Urothelium cell line (cell line): Measurements from ENCODE around the gene NCOR1.
"Not testable (repeated sequence)": the region's sequence is repeated elsewhere in the genome, so short reads cannot be mapped to it uniquely, and the experiment has no call there.

Experiments
- DNase-seq: peaks from one replicate; pipeline ENCODE4 v3.0.0; 2011; ENCODE audit warnings: low spot score, mixed read lengths
- FAIRE-seq: peaks from 2 replicates; lab custom pipeline; 2011; peaks lifted over from hg19 to GRCh38; lab: Jason Lieb, UNC

NCOR1 gene

DNA sequence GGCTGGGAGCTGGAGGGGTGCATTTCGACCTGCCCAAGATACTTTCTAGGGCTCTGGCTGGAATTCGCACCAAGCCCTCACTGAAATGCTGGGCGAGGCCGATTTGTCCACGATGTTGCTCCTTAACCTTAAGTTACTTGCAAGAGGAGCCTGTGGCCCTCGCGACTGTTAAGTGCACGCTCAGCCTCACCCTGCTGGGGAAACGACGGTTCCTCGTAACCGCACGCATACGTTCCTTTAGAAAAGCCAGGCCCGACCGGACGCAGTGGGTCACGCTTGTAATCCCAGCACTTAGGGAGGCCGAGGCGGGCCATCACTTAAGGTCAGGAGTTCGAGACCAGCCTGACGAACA, 607 bp upstream of the NCOR1 start:
- FAIRE-seq (no peak), DNase-seq (no peak)

DNA sequence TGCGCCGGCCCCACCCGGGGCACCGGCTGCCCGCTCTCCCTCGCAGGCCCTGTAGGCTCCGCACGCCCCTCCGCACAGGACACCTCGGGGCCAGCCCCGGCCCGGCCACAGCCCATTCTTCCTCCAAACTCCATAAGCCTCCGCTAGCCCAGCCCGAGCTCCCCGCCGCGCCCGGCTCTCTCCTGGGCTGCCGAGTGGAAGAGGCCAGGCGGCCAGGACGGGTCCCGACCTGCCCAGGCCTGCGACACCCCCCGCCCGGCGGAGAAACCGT, 397 bp downstream of the NCOR1 start:
- peak; percentile 30 for DNase-seq
- no peak for FAIRE-seq

DNA sequence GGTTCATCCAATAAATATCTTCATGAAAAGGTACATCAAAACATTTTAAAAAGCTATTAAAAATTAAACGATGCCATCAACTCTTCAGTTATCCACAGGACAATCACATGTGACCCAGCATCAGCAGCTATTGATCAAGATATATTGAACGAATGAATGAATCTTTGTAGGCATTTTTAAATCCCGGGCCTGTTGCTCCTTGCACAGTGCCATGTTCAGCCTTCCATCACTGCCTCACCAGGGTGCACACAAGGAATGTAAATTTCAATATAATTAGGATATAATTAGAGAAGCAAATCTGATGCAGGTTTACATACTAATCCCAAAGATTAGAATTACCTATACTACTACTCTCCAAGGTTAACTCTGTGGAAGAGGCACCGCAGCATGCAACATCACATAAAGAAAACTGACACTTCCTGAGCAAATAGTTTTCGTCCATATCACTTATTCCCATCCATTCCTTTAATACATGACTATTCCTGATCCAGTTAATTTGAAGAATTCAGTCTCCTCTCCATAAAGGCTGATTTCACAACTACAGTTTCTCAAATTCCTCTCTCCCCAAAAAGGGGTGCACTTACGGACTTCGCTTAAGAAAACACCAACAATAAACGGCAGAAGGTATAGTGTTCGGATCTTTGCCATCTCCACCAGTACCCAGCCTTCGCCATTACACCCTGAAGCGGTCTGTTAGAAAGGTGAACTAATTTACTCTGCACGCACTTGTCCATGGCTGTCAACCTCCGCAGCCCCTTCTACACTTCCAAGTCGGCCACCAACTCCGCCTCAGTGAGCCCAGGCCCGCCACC, 938 bp downstream of the NCOR1 start:
- no peak for FAIRE-seq
- no peak for DNase-seq

DNA sequence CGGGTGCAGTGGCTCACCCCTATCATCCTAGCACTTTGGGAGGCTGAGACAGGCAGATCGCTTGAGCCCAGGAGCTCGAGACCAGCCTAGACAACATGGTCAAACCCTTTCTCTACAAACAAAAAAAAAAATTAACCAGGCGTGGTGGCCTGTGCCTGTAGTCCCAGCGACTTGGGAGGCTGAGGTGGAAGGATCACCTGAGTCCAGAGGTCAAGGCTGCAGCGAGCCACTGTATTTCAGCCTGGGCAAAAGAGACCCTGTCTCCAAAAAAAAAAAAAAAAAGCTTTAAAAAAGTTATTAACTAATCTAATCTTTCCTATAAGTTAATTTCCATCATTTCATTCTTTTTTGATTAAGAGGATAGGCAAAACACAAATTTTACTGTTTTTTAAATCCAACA, 2.5 kb downstream of the NCOR1 start:
- DNase-seq: no peak
- FAIRE-seq: no peak

DNA sequence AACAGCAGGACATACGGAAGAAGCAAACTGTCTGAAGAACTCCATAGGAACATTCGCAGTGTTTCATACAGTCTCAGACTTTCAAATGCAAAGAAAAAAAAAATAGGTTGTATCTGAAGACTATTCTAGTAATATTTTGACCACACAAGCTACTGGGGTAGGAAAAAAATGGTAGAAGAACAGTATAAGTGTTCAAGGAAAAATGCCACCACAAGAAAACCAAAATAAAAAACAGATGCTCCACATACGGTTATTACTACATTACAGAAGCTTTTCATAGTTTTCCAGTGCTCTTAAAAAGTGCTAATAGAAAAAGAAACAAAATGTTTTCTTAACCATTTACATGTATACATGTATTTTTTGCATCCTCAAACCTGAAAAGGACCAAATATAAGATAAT, 3.7 kb downstream of the NCOR1 start:
- DNase-seq (no peak), FAIRE-seq (no peak)

DNA sequence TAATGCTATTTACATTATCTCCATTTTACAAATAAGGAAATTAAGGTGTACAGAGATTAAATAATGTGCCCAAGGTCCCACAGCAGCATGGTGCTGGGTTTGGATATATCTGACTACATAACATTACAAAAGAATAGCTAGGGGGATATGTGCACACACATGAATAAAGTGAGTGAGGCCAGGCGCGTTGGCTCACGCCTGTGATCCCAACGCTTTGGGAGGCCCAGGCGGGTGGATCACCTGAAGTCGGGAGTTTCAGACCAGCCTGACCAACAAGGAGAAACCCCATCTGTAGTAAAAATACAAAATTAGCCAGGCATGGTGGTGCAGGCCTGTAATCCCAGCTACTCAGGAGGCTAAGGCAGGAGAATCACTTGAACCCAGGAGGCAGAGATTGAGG, 10.6 kb downstream of the NCOR1 start:
- not testable (repeated sequence) for FAIRE-seq, DNase-seq

DNA sequence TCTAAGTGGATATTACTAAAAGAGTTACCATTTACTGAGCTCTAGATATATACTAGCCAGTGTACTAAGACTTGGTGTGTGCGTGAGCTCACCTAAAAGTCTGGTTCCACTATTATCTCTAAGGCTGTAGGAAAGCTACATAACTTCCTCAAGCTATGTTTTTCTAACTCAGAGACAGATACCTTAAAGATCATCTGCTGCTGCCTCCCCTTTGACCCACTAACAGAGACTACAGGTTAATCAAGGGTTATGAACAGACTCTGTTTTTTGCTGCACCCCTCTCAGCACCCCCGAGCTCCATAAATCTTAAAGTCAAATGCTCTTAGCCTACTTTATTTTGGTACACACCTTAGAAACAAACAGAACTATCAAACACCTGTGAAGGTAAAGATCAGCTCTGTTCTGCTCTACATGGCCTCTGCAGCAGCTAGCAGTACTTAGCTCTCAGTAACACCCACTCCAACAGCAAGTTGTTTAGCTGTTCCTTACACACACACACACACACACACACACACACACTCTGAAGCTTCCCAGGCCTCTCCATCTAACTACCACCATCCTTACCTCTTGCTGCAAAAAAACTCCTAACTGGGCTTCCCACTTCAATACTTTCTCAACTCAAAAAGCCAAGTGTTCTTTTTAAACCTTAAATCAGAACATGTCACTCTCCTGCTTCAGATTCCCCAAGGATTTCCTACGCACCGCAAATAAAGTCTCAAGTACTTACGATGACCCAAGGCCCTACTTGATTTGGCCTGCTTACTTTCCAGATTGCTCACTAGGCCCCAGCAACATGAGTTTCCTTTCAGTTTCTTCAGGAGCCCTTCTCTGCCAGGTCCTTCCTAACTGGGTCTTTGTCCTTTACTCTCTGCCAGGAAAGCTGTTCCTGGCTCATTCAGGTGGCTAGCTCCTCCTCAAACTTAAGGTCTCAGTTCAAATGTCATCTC, 12.5 kb downstream of the NCOR1 start:
- not testable (repeated sequence) for FAIRE-seq, DNase-seq

DNA sequence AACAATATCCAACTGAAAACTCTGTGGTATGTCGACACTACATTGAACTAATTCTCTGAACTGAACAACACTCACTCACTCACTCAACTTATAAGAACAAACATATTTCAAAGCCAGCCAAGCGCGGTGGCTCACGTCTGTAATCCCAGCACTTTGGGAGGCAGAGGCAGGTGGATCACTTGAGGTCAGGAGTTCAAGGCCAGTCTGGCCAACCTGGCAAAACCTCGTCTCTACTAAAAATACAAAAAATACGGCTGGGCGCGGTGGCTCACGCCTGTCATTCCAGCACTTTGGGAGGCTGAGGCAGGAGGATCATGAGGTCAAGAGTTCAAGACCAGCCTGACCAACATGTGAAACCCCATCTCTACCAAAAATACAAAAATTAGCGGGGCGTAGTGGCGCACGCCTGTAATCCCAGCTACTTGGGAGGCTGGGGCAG, 13.6 kb downstream of the NCOR1 start:
- not testable (repeated sequence) for FAIRE-seq, DNase-seq

DNA sequence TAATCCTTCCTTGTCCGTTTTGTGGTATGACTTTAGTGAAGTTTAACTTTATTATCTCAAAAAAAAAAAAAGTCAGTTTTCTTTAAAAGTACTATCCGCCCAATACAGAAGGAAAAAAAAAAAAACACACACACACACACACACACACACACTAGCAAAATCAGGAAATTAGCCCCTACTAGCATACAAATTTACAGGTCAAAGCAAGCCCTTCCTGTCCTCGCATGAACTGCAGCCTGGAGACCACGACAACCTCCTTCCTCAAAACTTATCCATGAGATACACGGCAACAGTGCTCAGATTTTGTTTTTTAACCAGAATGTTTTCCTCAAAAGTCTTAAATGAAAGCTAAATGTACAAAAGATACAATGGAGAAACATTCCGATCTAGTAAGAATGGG, 16.2 kb downstream of the NCOR1 start:
- FAIRE-seq (no peak), DNase-seq (no peak)

DNA sequence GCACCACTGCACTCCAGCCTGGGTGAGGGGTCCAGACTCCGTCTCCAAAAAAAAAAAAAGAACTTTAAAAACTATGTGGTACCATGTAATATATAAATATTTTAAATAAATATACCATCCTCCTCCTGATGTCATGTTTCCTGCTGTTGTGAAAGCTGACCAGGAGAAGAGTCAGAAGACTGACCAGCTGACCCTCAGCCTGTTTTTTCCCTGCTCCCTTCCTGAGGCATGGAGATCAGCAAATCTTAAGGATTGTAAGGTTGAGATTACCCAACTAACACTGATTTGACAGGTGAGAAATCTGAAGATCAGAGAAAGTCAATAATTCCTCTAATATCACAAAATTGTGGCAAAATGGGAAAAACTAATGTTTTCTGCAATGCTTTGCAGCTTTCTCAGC, 18.1 kb downstream of the NCOR1 start:
- FAIRE-seq: no peak
- DNase-seq: no peak

DNA sequence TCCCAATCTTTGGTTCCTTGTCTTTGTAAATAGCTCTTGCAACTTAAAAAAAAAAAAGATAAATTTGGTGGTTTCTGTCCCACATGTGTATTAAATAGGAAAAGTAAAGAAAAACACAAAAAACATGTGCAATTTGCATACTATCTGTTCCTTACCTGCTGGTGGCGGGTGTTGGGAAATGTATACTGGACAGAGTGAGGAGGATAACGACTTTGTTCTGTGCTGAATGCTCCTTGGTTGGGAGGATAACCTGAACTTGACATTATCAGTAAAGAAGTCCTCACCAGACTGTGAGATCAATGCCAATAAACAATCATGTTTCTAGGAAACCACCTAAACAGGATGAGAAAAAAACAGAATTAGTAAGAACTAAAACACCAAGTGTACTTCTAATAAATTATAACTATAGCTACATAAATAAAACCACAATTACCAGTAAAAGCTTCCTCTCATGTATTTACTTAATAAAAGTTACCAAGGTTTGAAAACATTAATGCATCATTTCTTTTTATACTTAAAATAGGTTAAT, 21.0 kb downstream of the NCOR1 start:
- FAIRE-seq, DNase-seq: not testable (repeated sequence)

DNA sequence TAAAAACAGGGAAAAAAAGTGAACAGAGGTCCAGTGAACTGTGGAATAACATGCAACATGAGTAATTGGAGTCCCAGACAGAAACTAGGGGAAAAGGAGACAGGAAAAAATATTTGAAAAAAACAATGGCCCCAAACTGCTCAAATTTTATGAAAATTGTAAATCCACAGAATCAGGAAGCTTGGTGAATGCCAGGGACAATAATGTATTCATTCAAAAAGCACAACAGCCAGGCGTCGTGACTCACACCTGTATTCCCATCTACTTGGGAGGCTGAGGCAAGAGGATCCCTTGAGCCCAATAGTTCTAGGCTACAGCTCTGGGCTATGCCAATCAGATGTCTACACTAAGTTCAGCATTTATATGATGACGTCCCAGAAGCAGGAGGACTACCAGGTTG, 23.7 kb downstream of the NCOR1 start:
- DNase-seq (no peak), FAIRE-seq (no peak)

DNA sequence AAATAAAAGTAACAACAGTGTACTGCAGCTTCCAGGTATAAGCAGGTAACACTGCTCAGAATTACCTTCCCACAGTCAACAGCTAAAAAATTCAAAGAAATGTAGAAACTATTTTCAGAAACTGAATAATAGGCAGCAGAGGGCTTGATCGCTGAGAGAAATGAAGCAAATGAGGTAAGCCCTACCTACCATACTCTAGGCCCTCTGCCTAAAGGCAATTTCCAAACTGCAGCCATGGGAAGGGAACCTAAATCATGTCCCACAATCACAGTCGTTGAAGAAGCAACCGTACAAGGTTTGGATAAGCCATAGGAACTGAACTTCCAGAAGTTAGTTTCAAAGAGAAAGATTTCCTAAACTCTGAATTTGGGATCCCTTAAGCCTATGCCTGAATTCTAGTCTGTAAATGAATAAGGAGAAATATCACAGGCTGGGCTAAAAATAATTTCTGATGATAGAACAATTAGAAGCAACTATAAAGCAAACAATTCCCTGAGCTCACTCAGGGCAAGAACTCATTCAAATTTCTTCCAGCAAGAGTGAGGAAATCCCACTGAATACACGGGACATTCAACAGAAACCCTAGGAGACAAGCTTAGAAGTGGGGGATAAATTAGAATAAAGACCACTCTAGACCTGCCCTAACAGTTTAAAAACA, 24.5 kb downstream of the NCOR1 start:
- no peak for FAIRE-seq
- DNase-seq: no peak

DNA sequence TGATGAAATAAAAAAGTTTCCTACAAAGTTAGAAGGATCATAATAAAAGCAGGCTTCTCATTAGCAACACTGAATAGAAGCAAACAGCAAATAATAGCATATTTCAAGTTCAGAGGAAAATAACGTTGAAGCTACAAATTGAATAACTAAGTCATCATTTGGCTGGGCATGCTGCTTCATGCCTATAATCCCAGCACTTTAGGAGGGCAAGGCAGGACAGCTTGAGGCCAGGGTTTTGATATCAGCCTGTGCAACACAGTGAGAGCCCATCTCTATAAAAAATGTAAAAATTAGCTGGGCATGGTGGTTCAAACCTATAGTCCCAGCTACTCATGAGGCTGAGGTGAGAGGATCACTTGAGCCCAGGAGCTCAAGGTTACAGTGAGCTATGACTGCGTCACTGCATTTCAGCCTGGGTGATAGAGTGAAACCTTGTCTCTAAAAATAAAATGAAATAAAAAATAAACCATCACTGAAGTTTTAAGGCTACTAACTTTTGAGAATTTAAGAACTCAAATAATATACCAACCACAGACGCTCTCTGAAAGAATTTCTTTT, 25.5 kb downstream of the NCOR1 start:
- DNase-seq: no peak
- FAIRE-seq: no peak

DNA sequence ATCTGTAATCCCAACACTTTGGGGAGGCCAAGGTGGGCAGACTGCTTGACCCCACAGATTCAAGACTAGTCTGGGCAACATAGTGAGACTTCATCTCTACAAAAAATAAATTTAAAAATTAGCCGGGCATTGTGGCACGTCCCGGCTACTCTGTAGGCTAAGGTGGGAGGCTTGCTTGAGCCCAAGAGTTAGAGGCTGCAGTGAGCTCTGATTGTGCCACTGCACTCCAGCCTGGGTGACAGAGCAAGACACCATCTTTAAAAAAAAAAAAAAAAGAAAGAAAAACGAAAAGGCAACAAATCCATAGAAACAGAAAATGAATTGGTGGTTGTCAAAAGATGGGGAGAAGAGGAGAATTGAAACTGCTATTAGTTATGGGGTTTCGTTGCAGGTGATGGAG, 27.7 kb downstream of the NCOR1 start:
- DNase-seq (no peak), FAIRE-seq (no peak)

DNA sequence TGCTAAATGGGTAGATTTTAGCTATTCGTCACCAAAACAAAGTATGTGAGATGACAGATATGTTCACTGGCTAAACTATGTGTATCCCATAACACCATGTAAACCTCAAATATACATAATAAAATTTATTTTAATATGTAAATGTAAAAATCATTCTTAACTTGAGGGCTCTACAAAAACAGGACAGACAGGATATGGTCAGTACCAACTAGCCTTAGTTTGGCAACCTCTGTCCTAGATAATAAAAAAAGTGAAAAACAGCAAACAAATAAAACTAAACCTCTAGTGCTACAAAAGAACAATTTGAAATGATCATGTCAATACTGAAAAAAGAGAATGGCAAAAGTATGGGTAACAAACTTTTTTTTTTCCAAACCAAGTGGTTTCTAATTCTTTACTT, 33.8 kb downstream of the NCOR1 start:
- DNase-seq: no peak
- FAIRE-seq: no peak

DNA sequence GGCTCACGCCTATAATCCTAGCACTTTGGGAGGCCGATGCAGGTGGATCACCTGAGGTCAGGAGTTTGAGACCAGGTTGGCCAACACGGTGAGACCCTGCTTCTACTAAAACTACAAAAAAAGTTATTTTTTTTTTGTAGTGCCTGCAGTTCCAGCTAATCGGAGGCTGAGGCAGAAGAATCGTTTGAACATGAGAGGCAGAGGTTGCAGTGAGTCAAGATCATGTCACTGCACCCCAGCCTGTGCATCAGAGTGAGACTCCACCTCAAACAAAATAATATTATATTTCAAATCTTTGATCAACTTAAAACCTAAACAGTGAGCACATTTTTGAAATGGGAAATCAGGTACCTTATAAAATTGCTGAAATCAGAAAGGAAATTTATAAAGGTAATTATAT, 36.5 kb downstream of the NCOR1 start:
- no peak for DNase-seq
- FAIRE-seq: no peak

DNA sequence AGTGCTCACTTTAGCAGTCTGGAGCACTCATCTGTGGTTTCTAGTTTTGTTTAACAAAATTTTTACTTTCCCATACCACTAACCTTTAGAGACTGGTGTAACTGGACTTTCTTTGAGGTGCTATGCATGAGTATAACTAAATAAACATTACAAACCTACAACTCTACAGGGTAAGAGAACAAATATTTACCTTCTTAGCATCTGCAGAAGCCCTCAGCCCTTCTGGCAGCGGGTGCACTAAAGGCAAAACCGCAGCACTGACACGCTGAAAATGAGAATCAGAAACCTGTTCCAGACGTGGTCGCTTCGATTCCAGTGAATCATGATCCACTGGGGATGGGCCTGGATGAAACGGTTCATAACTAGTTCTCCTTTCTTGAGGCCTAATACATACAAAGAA, 43.7 kb downstream of the NCOR1 start:
- DNase-seq (no peak), FAIRE-seq (no peak)

DNA sequence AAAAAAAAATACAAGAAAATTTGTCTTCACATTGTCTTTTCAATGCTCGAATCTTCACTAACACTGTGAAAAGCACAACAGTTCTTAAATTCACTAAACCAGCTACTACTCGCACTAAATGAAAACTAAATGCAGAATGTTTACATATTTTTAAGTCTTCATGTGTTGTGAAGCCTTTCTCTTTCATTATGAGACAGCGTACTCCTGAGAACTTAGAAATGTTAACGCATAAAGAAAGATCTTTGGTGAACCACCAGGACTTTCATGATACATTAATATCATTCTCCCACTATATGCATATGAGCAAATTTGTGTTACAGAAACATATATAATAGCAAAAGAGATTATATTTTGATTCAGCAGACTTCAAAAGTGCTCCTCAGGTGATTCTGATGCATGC, 48.6 kb downstream of the NCOR1 start:
- not testable (repeated sequence) for FAIRE-seq, DNase-seq

DNA sequence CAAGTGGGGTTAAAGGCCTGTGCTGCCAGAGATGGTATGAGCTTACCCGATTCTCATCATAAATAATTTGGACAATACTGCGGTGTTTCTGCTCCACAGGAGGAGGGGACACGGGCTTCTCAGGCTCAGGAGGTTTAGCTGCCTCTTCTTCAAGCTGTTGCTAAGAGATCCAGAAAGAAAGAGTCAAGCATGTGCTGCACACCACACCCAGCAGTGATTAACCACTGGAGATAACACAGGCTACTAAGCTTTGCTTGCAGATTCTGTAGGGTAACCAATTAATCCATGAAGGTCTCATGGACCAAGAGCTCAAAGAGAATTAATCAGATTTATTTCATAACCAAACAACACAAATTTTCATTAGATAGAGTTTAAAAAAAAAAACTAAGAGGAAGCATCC, 56.6 kb downstream of the NCOR1 start:
- FAIRE-seq (no peak), DNase-seq (no peak)

DNA sequence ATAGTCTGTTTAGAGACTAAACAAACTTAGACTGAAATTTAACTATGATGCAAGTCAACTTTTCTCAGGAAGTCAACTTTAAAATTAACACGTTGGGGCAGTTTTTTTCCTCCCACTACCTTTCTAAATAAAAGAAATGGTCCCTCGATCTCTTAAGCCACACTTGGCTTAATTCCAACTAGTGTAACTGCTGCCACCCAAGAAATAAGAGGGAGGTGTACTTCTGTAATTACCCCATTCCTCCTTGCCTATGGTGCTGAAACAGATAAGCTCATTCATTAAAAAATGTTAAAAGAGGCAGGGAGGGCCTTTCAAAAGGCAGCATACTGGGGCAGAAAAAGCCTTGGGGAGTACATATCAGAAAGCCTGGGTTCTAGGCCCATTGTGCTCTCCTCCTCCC, 59.8 kb downstream of the NCOR1 start:
- DNase-seq (no peak), FAIRE-seq (no peak)
